Adipose tissue (tissue), 3 donors: ENCODE data around the gene CST9L. TPM values are rescaled to one million over a fixed set of nuclear protein-coding genes. Genes with fewer than 3 reads are reported as not detected.
"Not testable (repeated sequence)": the region's sequence is repeated elsewhere in the genome, so short reads cannot be mapped to it uniquely, and the experiment has no call there.

Experiments used
- H3K27ac ChIP-seq: one replicate; pipeline ENCODE4 v1.5.1; 2013; ENCODE audit warnings: low read depth, low read length
- WGBS, 3 donors: extraction: QIAGEN DNeasy Blood & Tissue Kit; methylation state at CpG; one replicate each; pipeline ENCODE4 v1.1.7; 2013; 5-methylcytosine and 5-hydroxymethylcytosine counted together
- polyA plus RNA-seq, 3 donors: library from polyadenylated mRNA; stranded (reverse); fragments of 200-250 nt; gene quantifications; one replicate each; pipeline ENCODE4 v1.2.3, GENCODE V29; 2013
- donor health status: healthy with polysubstance abuse.
- donor health status: Bipolar disorder and iron deficiency.
- donor health status: healthy.

The CST9L gene
- polyA plus RNA-seq, 3 donors = not detected

DNA sequence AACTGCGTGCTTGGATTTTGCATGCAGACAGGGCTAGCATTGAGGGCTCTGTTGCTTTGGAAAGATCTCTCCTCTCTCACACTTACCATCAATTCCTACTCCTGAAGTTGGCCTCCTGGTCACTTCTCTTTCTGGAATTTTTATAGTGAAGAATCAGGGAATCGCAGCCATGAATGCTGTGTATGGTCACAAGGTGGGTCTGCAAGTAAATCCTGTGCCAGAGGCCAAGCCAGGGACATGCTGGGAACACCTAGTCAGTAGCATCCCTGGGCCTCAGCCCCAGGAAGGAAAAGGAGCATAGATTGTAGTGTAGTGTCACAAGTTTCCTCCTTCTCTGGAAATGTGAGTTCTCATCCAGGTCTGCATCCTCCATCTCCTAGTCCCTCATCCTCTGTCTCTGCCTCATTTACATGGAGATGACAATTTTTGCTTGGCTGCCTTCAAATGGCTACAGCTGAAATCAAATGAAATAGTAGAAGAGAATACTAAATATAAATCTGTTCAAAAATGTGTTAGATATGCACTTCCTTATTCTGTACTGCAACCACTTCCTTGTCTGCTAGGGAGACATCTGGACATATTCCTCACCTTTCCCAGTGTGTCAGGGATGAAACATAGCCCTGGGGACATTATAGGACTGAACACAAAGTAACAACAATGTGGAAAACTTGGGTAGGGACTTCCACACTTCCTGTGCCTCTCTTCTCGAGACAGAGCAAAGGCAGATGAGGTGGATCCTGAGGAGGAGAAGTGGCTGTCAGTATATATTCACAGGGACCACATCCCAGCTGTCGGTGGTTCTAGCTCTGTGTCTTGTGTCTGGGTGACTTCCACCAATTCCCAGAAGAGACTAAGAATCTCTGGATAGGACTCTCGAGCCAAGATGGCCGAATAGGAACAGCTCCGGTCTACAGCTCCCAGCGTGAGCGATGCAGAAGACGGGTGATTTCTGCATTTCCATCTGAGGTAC lies 20.4 kb upstream of the CST9L start:
- WGBS, 3 donors = 78 to 84% (median 81%) methylated on average over 10 of the region's 10 CpGs
- no peak overlapping the region for H3K27ac ChIP-seq

- no peak overlapping the region for H3K27ac ChIP-seq
- 73 to 86% (median 83%) methylated on average over 7 of the region's 7 CpGs for WGBS, 3 donors
These were observed 19.3 kb upstream of the CST9L start for GRCh38 chr20:23587631-23588030.

GRCh38 chr20:23586735-23587525 lies 18.6 kb upstream of the CST9L start:
- no peak overlapping the region for H3K27ac ChIP-seq
- 69 to 76% (median 69%) methylated on average over 13 of the region's 13 CpGs for WGBS, 3 donors

DNA sequence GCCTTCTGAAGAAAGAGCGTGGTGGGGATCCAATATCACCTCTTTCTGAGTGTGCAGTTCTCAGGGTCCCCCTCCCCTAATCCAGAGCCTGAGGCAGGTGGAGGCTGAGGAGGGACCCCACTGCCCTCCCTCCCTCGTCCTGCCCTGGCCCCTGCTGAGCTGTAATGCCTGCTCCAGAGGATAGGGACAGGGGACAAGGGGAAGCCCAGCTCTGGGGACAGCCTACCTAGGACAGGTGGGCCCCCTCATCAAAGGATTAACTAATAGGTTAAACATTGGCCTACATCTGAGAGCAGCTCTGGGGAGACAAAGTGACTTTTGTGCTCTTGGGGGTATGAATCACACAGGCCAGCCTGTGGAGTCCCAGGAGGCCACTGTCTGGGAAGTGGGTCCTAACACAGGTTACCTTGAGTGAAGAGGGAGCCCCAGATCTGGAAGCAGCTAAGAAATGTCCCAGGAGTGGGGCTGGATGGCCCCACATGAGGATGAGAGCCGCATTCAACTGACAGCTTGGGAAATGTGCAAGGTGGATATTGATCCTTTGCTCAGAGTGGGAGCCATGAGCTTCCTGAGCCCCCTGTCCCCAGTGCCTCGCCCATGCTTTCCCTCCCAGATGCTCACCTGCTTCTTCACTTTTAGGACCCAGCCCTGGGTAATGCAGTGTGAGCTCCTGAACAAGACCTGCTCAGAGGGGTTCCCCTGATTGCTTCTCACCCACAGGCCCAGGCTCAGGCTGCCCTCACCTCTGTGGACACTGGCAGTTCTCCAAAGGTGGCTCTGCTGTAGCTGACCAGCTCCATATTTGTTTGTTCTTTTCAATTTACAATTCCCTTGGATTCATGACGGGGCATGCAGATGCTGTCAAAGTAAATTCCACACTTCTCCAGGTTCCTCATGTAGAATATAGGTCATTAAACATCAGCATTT lies 17.8 kb upstream of the CST9L start:
- H3K27ac ChIP-seq = no peak overlapping the region
- WGBS, 3 donors = 55 to 76% (median 75%) methylated on average over 5 of the region's 5 CpGs

- no peak overlapping the region for H3K27ac ChIP-seq
- WGBS, 3 donors = 64 to 75% (median 66%) methylated on average over 5 of the region's 5 CpGs
These were observed 17.1 kb upstream of the CST9L start for GRCh38 chr20:23585449-23585807.

- no peak overlapping the region for H3K27ac ChIP-seq
- 55 to 62% (median 58%) methylated on average over 5 of the region's 5 CpGs for WGBS, 3 donors
These were observed 16.3 kb upstream of the CST9L start for GRCh38 chr20:23584434-23585199.

DNA sequence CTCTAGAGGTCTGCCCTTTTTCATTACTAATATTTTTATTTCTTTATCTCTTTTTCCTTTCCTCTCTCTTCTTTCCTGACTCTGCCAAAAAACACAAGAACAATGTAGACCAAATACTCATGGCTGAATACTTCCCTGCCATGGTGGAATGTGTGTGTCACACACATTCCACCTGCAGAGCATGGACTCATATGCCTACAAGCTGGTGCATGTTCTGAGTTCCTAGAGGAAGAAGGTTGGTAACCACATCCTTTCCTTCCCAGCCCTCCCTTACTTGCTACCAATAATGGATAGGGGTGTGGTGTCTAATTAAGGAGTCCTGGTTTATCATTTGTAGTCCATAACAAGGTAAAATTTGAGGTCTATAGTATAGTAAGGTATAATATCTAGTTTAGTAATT lies 15.2 kb upstream of the CST9L start:
- H3K27ac ChIP-seq = no peak overlapping the region

- WGBS, 3 donors = 77 to 100% (median 94%) methylated on average over 1 of the region's 1 CpG
- no peak overlapping the region for H3K27ac ChIP-seq
These were observed 14.0 kb upstream of the CST9L start for GRCh38 chr20:23582293-23582692.

DNA sequence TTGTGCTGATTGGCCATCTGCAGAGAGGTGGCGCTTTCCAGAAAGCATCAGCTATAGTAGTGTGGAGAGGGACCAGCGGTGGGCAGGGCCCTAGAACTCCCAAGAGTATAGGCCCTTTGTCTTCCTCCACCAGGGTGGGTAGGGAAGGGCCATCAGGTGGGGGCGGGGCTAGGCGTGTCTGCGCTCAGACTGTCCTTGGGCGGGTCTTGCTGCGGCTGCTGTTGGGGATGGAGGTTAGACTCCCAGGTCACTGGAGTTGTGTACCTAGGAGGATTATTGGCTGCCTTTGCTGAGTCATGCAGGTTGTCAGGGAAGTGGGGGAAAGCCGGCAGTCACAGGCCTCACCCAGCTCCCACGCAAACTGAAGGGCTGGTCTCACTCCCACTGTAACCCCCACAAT lies 13.5 kb upstream of the CST9L start:
- 81 to 88% (median 88%) methylated on average over 9 of the region's 9 CpGs for WGBS, 3 donors
- H3K27ac ChIP-seq = not testable (repeated sequence)

DNA sequence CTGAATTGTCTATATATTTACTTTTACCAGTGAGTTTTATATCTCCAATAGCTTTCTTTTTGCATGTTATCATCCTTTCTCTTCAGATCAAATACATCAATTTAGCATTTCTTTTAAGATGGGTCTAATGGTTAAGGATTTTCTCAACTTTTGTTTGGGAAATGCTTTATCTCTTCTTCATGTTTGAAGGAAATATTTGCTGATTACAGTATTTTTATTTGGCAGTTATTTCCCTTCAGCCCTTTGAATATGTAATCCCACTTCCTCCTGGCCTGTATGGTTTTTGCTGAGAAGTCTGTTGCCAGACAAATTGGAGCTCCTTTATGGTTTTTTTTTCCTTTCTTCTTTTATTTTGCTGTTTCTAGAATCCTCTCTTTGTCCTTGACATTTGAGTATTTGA lies 6.7 kb upstream of the CST9L start:
- no peak overlapping the region for H3K27ac ChIP-seq

GRCh38 chr20:23570178-23570760 lies 2.0 kb upstream of the CST9L start:
- 63 to 77% (median 75%) methylated on average over 2 of the region's 2 CpGs for WGBS, 3 donors
- no peak overlapping the region for H3K27ac ChIP-seq

DNA sequence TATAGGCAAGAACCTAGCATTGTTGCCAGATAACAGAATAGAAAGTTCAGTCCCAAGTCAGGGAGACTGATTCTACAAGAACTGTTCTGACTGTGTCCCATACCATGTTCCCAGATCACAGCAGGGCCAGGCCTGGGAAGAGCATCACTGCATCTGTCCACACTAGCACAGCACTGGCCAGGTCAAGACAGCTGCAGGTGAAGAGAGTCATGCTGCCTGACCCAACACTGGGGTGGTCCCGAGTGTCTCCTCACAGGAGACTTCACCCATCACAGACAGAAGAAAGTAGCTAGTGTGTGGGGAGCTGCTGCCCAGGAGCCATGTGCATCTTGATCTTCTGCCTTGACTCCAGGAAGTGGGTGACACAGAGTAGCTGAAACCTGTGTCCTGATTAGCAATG lies 1.3 kb upstream of the CST9L start:
- WGBS, 3 donors = 46 to 91% (median 89%) methylated on average over 1 of the region's 1 CpG

GRCh38 chr20:23568971-23569330 lies 667 bp upstream of the CST9L start:
- H3K27ac ChIP-seq = no peak overlapping the region
- WGBS, 3 donors = 88 to 100% (median 89%) methylated on average over 1 of the region's 1 CpG

More for the DNA sequence above, 1.3 kb upstream of the CST9L start:
- H3K27ac ChIP-seq = no peak overlapping the region

- WGBS, 3 donors = 63 to 80% (median 78%) methylated on average over 7 of the region's 7 CpGs
- no peak overlapping the region for H3K27ac ChIP-seq
These were observed 1.9 kb downstream of the CST9L start for GRCh38 chr20:23566199-23566932.

DNA sequence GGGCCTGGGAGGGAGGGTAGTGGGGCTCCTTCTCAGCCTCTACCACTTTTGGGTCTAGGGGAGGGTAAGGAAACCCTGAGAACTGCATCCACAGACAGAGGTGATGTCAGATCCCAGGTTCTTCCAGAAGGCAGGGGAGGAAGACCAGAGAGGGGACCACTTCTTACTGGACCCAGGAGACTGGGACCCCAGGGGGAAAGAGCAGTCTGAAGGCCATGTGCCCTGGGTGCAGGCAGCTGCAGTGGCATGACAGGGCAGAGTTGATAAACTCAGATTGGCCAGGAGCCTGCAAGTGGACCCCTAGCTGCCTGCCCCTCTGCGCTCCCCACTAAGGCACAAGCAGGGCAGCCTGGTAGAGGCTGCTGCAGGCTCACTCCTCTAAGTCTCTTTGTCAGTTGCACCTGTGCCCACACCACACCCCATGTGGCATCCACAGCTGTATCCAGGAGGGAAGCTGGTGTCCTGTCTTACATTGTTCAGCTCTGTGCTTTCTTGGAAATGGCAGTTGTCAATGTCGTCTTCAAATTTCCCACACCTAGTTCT lies 2.7 kb downstream of the CST9L start:
- no peak overlapping the region for H3K27ac ChIP-seq
- 77 to 92% (median 90%) methylated on average over 2 of the region's 2 CpGs for WGBS, 3 donors

DNA sequence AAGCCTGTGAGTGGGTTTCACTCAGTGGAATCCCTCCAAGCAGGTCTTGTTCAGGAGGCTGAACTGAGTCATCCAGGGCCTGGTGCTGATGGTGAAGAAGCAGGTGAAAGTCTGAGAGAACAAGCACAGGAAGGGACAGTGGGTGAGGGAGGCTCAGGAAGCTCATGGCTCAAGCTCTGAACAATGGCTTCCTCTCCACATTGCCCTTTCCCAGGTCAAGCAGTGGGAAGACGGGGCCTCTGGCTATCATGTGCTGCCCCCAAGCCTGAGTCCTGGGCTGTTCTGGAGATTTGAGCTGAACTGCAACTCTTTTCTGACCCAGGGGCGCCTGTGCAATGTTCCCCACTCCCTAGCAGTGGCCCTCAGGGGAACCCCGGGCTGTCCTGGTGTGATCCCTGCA lies 3.4 kb downstream of the CST9L start:
- WGBS, 3 donors = 46 to 69% (median 58%) methylated on average over 3 of the region's 3 CpGs

More for the DNA sequence above, 3.4 kb downstream of the CST9L start:
- no peak overlapping the region for H3K27ac ChIP-seq
